SK-N-SH treated with all-trans-retinoic acid at 6 μM for 48 hours (cell line): ENCODE measurements around the gene PREP.
A peak's percentile ranks its signal among the peaks of the same experiment; 100 is the strongest.

ENCODE experiments used
- ATAC-seq: fragments of 200-7000 bp; cut with Tn5 transposase; 3 replicates; pipeline ENCODE4 v1.9.1; 2020; ENCODE audit warnings: mild to moderate bottlenecking, moderate library complexity
- ARNTL ChIP-seq: fragments of 450-650 bp; formaldehyde crosslinking; IDR thresholded peaks from 2 replicates; pipeline ENCODE4 v1.5.0; 2020; ENCODE audit warnings: low read depth, mild to moderate bottlenecking, moderate library complexity, borderline replicate concordance
- BACH2 ChIP-seq: fragments of 250-450 bp; sonication (Bioruptor Pico); IDR thresholded peaks from 2 replicates; pipeline ENCODE4 v1.9.0; 2021; ENCODE audit warnings: mild to moderate bottlenecking, borderline replicate concordance
- ESRRG ChIP-seq: fragments of 250-450 bp; sonication (Bioruptor Pico); IDR thresholded peaks from 2 replicates; pipeline ENCODE4 v1.6.1; 2021; ENCODE audit warnings: mild to moderate bottlenecking
- ISL1 ChIP-seq: fragments of 250-450 bp; sonication (Bioruptor Pico); IDR thresholded peaks from 2 replicates; pipeline ENCODE4 v2.1.2; 2022; ENCODE audit warnings: mild to moderate bottlenecking, moderate library complexity
- OSR1 ChIP-seq: fragments of 250-450 bp; sonication (Bioruptor Pico); IDR thresholded peaks from 2 replicates; pipeline ENCODE4 v1.8.0; 2022; ENCODE audit warnings: moderate library complexity, mild to moderate bottlenecking, inconsistent platforms
- PATZ1 ChIP-seq: fragments of 250-450 bp; sonication (Bioruptor Pico); IDR thresholded peaks from 2 replicates; pipeline ENCODE4 v1.8.0; 2020; ENCODE audit warnings: mild to moderate bottlenecking, moderate library complexity, borderline replicate concordance
- PPARA ChIP-seq: fragments of 250-450 bp; sonication (Bioruptor Pico); IDR thresholded peaks from 2 replicates; pipeline ENCODE4 v1.5.0; 2020; ENCODE audit warnings: mild to moderate bottlenecking, borderline replicate concordance
- RARB ChIP-seq: fragments of 250-450 bp; sonication (Bioruptor Pico); IDR thresholded peaks from 2 replicates; pipeline ENCODE4 v1.8.0; 2021; ENCODE audit warnings: mild to moderate bottlenecking, moderate library complexity
- TCF4 ChIP-seq: fragments of 250-450 bp; sonication (Bioruptor Pico); IDR thresholded peaks from 2 replicates; pipeline ENCODE4 v1.8.0; 2021; ENCODE audit warnings: mild to moderate bottlenecking, moderate library complexity, borderline replicate concordance
- TOX ChIP-seq: fragments of 250-450 bp; sonication (Bioruptor Pico); IDR thresholded peaks from 2 replicates; pipeline ENCODE4 v1.8.0; 2021; ENCODE audit warnings: mild to moderate bottlenecking, moderate library complexity, borderline replicate concordance
- ZC3H10 ChIP-seq: fragments of 250-450 bp; sonication (Bioruptor Pico); IDR thresholded peaks from 2 replicates; pipeline ENCODE4 v1.5.1; 2021; ENCODE audit warnings: mild to moderate bottlenecking, moderate library complexity
- ZFP3 ChIP-seq: fragments of 250-450 bp; sonication (Bioruptor Pico); IDR thresholded peaks from 2 replicates; pipeline ENCODE4 v1.5.0; 2020; ENCODE audit warnings: mild to moderate bottlenecking, moderate library complexity
- ZFP30 ChIP-seq: fragments of 450-650 bp; formaldehyde crosslinking; IDR thresholded peaks from 2 replicates; pipeline ENCODE4 v1.5.0; 2022; ENCODE audit warnings: mild to moderate bottlenecking, moderate library complexity
- ZNF70 ChIP-seq: fragments of 450-650 bp; formaldehyde crosslinking; IDR thresholded peaks from 2 replicates; pipeline ENCODE4 v1.5.0; 2020; ENCODE audit warnings: mild to moderate bottlenecking, moderate library complexity
- ZNF8 ChIP-seq: fragments of 450-650 bp; formaldehyde crosslinking; IDR thresholded peaks from 2 replicates; pipeline ENCODE4 v1.5.0; 2020; ENCODE audit warnings: mild to moderate bottlenecking, moderate library complexity
- TF ChIP-seq, protein P1 (sequence below): fragments of 250-450 bp; sonication (Bioruptor Pico); IDR thresholded peaks from 2 replicates; pipeline ENCODE4 v1.8.0; 2021; ENCODE audit warnings: low read depth, mild to moderate bottlenecking, moderate library complexity, borderline replicate concordance
- TF ChIP-seq, protein P2 (sequence below): fragments of 250-450 bp; sonication (Bioruptor Pico); IDR thresholded peaks from 2 replicates; pipeline ENCODE4 v1.5.0; 2020; ENCODE audit warnings: mild to moderate bottlenecking, moderate library complexity

PREP gene

GRCh38 chr6:105326833-105327770, 75.8 kb downstream of the PREP start:
- peak; percentile 81 for ATAC-seq
- TF ChIP-seq, protein P1, sequence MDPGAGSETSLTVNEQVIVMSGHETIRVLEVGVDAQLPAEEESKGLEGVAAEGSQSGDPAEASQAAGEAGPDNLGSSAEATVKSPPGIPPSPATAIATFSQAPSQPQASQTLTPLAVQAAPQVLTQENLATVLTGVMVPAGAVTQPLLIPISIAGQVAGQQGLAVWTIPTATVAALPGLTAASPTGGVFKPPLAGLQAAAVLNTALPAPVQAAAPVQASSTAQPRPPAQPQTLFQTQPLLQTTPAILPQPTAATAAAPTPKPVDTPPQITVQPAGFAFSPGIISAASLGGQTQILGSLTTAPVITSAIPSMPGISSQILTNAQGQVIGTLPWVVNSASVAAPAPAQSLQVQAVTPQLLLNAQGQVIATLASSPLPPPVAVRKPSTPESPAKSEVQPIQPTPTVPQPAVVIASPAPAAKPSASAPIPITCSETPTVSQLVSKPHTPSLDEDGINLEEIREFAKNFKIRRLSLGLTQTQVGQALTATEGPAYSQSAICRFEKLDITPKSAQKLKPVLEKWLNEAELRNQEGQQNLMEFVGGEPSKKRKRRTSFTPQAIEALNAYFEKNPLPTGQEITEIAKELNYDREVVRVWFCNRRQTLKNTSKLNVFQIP (CRISPR knock-in tag), result no peak
- TF ChIP-seq ZFP30 (CRISPR knock-in tag) (no peak), OSR1 (no peak), ZC3H10 (CRISPR knock-in tag) (no peak), RARB (CRISPR knock-in tag) (no peak), ARNTL (CRISPR knock-in tag) (no peak)
- TF ChIP-seq, all 23 proteins: peak for 0

GRCh38 chr6:105326216-105326615, 76.7 kb downstream of the PREP start:
- no peak; the same call in 2 of the 3 replicates for ATAC-seq
- TF ChIP-seq ZNF70 (CRISPR knock-in tag), result no peak
- TF ChIP-seq TOX (CRISPR knock-in tag), result no peak
- no peak for TF ChIP-seq ZFP3 (CRISPR knock-in tag)
- TF ChIP-seq ISL1 (CRISPR knock-in tag), result no peak
- TF ChIP-seq TCF4, result peak; percentile 43; the same call in 1 of the 2 replicates
- no peak for TF ChIP-seq PPARA (CRISPR knock-in tag)
- TF ChIP-seq OSR1, result no peak
- no peak for TF ChIP-seq ARNTL (CRISPR knock-in tag)
- no peak for TF ChIP-seq ZNF8

DNA sequence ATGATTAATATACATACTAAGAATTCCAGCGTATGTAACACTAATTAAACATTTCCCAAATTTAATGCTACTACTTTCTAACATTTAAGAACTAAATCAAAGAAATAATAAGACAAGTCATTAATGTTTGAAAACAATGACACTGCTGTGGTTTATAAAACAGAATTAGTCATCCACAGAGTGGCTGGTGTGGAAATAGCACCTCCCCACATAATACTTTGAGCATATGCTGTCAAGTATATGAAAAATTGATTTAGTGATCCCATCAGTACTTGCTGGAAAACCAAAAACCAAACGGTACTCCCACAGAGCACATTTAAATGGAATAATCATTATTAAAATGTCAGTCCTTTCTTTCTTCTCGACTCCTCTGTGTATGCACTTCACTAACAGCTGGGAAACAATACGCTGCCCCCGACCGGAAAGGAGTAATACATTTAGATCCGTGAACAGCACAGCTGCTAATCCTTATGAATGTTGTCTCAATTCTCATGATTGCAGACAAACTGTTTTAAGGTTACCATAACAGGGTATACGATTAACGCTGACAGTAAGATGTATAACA, 78.4 kb downstream of the PREP start:
- no peak for ATAC-seq
- TF ChIP-seq BACH2 (no peak), TOX (CRISPR knock-in tag) (no peak), ZNF70 (CRISPR knock-in tag) (no peak), ISL1 (CRISPR knock-in tag) (no peak), RARB (CRISPR knock-in tag) (no peak), PATZ1 (CRISPR knock-in tag) (no peak), PPARA (CRISPR knock-in tag) (no peak), ARNTL (CRISPR knock-in tag) (no peak)
- TF ChIP-seq, protein P1 (CRISPR knock-in tag), result no peak
- TF ChIP-seq, all 23 proteins: peak for 0

GRCh38 chr6:105322499-105323225, 80.2 kb downstream of the PREP start:
- no peak for ATAC-seq
- TF ChIP-seq BACH2 (no peak), ARNTL (CRISPR knock-in tag) (no peak), ESRRG (CRISPR knock-in tag) (no peak), RARB (CRISPR knock-in tag) (no peak), TCF4 (no peak), PPARA (CRISPR knock-in tag) (no peak), ZNF8 (no peak), ZC3H10 (CRISPR knock-in tag) (no peak), ZFP30 (CRISPR knock-in tag) (no peak)
- TF ChIP-seq, protein P2, sequence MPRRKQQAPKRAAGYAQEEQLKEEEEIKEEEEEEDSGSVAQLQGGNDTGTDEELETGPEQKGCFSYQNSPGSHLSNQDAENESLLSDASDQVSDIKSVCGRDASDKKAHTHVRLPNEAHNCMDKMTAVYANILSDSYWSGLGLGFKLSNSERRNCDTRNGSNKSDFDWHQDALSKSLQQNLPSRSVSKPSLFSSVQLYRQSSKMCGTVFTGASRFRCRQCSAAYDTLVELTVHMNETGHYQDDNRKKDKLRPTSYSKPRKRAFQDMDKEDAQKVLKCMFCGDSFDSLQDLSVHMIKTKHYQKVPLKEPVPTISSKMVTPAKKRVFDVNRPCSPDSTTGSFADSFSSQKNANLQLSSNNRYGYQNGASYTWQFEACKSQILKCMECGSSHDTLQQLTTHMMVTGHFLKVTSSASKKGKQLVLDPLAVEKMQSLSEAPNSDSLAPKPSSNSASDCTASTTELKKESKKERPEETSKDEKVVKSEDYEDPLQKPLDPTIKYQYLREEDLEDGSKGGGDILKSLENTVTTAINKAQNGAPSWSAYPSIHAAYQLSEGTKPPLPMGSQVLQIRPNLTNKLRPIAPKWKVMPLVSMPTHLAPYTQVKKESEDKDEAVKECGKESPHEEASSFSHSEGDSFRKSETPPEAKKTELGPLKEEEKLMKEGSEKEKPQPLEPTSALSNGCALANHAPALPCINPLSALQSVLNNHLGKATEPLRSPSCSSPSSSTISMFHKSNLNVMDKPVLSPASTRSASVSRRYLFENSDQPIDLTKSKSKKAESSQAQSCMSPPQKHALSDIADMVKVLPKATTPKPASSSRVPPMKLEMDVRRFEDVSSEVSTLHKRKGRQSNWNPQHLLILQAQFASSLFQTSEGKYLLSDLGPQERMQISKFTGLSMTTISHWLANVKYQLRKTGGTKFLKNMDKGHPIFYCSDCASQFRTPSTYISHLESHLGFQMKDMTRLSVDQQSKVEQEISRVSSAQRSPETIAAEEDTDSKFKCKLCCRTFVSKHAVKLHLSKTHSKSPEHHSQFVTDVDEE (CRISPR knock-in tag), result no peak
